HG02970 (cell line): ENCODE data around the gene GRAMD2A.
A peak's percentile ranks its signal among the peaks of the same experiment; 100 is the strongest.

ENCODE experiments used
- ATAC-seq: cut with Tn5 transposase; IDR thresholded peaks from one replicate; pipeline ENCODE4 v1.9.1; 2021; ENCODE audit warnings: mild to moderate bottlenecking, moderate library complexity, moderate number of reproducible peaks; ENCODE audit not compliant: unreplicated experiment, low FRiP score

GRAMD2A gene

DNA sequence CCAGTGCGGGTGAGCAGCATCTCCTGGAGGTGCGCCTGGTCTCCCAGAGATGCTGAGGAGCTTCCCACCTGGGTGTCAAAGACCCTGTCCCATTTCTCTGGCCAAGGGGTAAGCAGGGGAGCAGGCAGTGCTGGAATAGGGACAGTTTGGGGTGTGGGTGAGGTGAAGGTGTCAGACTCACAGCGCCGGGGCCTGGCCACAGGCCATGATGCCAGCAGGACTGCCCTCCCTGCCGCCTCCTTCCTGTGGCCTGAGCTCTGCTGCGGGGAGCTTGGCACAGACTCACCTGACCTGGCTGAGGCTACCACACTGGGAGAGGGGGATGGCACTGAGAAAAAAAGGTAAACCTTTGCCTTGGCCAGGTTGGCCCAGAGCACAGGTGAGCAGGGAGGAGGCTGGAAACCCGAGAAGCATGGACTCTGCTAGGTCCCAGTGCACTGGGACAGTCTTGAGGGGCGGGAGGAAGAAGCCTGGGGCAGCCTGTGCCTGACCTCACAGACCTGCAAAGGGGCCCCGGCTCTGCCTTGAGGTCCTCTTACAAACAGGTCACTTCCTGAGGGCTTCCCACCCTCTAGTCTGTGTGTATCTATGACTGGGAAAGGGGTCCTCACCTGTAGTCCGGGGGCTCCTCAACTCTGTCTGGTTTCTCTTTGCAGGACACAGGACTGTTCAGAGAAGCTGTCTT is 28.2 kb downstream of the GRAMD2A start:
- ATAC-seq: no peak

DNA sequence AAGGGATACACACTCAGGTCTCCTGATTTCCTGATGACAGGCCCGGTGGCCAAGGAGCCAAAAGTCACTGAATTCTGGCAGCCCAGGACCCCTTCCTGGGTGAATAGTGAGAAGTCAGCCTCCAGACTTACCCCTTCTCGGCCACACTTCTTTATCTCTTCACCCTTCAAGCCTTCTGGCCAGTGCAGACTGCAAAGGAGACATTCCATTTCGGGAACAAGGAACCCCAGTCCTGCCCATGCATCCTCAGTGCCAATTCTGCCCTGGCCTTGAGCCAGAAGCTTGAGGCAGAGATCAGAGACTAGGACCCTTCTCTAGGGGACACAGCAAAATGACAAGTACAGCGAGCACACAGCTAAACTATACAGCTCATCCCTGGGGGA is 28.8 kb downstream of the GRAMD2A start:
- ATAC-seq: no peak

GRCh38 chr15:72168131-72168807 is 29.3 kb downstream of the GRAMD2A start:
- ATAC-seq: no peak

GRCh38 chr15:72167445-72167844 is 30.1 kb downstream of the GRAMD2A start:
- ATAC-seq: no peak

- no peak for ATAC-seq
Observed at GRCh38 chr15:72166716-72167417, 30.7 kb downstream of the GRAMD2A start.

DNA sequence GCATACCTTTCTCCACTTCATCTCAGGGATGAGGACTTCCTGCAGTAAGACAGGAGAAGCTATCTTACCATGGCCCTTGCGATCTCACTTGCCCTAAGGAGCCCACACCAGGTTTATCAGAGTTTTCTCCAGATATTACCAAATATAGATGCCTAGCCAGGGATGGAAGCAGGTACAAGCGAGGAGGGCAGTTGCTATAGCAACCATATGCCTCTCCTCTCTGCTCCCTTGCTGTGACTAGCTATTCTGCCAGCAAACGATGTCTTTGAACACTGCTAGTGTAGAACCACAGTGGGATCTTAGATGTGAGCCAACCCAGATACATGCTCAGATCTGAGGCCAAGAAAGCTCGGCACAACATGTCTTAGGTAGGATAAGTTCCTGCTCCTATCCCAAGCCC is 33.9 kb downstream of the GRAMD2A start:
- no peak for ATAC-seq

DNA sequence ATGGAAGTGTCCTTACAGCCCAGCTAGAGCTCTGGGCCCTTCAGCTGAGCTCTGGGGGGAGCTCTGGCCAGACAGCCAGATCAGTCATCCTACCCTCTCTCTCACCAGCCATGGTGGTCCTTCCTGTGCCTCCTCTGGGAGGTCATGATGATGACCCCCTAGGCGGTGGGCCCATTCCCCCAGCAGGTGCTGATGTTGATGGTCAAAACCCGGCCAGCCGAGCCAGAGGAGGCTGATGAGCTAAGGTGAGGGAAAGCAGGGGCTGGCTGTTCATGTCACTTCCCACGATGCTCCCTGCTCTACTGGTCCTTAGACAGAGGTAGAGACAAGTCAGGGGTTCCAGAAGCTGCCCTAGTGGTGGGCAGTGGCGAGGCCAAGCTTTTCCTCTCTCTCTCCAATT is 35.0 kb downstream of the GRAMD2A start:
- ATAC-seq: no peak

DNA sequence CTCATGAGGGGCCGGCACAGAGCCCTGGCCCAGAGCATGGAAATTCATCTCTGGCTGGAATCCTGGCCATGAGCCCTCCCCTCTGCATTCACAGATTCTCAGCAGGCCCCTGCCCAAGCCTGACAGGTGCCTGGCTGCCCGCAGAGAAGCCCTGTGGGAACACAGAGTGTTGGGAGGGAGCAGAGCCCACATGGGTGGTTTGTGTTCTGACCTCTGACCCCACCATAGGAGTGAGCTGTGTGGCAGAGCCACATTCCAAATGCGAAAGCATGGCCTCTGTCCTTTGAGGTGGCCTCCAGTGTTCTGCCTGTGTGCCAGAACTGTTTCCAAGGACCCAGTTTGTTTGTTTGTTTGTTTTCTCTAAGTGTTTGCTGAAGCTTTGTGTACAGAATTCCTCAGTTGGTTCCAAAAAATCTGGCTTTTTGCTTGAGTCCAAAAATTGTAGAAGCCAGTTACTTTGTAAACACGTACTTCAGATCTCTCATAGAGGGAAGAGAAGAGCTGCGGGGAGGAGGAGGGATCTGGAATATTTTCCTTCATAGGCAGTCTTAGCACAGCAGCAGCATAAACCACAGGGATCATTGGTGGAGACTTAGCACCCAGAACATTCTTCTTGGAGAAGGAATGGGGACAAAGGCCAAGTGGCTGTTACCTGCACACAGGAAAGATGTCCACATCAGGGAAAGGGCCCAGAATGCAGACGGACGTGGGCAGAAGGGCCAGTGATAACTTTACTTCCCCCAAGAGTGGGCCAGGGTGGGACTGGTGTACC is 36.0 kb downstream of the GRAMD2A start:
- ATAC-seq: no peak

GRCh38 chr15:72160696-72161245 is 36.8 kb downstream of the GRAMD2A start:
- no peak for ATAC-seq

DNA sequence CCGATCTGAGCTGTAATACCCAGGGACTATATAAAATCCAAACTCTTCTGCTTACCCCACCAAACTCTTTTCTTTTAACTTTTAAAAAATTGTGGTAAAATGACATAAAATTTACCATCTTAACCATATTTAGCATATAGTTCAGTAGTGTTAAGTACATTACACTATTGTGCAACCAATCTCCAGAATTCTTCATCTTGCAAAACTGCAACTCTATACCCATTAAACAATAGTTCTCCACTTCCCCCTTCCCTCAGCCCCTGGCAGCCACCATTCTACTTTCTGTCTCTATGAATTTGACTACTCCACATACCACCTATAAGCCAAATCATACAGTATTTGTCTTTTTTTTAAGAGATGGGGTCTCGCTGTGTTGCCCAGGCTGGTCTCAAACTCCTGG is 40.7 kb downstream of the GRAMD2A start:
- no peak for ATAC-seq

- peak; percentile 75 for ATAC-seq
Observed at GRCh38 chr15:72155635-72156616, 41.7 kb downstream of the GRAMD2A start.

GRCh38 chr15:72155003-72155621 is 42.5 kb downstream of the GRAMD2A start:
- ATAC-seq: no peak

DNA sequence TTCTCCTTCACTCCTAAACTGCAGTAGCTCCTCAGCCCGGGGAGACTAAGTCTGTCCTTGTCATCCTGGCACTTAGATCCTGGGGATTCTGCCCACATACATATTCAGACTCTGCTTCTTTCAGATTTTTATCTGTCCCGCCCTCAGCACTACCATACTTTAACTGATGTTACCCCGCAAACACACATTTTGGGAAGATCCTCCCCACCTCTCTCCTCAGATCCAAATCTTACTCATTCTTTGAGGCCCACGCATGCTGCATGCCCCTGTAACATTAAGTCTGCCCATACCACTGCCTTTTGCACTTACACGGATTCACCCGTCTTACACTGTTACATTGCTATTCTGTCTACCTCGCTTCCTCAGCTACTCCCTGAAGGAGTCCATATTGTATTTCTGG is 43.3 kb downstream of the GRAMD2A start:
- no peak for ATAC-seq

DNA sequence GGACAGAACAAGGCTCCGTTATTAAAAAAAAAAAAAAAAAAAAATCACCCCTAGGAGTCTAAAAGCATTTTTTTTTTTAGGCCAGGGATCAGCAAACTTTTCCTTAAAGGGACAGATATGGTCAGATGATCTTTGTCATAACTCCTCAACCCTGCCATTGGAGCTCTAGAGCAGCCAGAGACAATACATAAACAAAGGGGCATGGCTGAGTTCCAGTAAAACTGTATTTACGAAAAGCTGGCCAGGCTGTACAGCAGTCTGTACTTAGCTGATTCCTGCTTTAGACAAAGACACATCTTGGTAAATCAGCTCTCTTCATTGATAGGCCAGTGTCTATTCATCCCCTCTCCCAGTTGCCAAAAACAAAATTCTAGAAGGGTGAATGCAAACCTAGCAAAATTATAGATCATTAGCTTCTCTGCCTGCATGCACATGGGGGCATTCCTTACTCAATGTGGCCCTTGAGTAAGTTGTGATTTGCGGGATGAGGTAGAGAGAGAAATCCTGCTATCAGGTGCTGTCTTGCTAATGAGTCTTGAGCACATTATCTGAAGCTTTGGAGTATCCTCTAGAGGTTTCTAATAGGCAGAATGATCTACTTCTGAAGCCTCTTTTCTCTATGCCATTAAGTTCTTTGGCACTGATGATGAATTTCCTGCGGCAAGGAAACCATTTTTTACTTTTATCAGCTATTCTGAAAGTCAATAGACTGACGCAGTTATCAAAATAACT is 44.2 kb downstream of the GRAMD2A start:
- ATAC-seq: no peak

DNA sequence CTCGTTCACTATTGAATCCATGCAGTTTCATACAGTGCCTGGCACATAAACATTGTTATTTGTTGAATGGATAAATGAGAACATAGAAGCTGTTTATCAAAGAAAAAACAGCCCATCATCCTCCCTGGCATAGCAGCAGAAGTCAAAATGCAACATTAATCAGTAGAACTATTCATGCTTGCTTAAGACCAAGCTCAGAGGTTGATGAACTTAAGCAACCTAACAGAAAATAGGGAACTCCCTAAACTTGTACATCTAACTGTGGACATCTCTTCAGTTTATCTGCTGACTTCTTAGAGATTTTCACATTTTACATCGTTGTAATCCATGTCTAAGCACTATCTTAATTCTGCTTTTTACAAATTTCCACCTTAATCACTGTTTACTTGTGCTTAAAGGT is 50.2 kb downstream of the GRAMD2A start:
- ATAC-seq: no peak

- no peak for ATAC-seq
Observed at GRCh38 chr15:72146934-72147333, 50.7 kb downstream of the GRAMD2A start.

- no peak for ATAC-seq
Observed at GRCh38 chr15:72146221-72146620, 51.4 kb downstream of the GRAMD2A start.
